NCI-H446 treated with DMSO at 0.1 percent for 48 hours (cell line): ENCODE results near the gene KCNN3.

Source experiments
- DNase-seq: peaks from one replicate; lab custom pipeline; 2025; lab: John Stamatoyannopoulos, UW

KCNN3 gene

GRCh38 chr1:154770897-154771594 lies 99.0 kb downstream of the KCNN3 start:
- no peak for DNase-seq

- DNase-seq: no peak
Measured at GRCh38 chr1:154769193-154769895, 100.7 kb downstream of the KCNN3 start.

- no peak for DNase-seq
Measured at GRCh38 chr1:154768456-154769125, 101.5 kb downstream of the KCNN3 start.

- DNase-seq: peak; percentile 75
Measured at GRCh38 chr1:154767315-154768240, 102.5 kb downstream of the KCNN3 start.

GRCh38 chr1:154765970-154766369 lies 104.1 kb downstream of the KCNN3 start:
- DNase-seq: peak; percentile 22

- DNase-seq: no peak
Measured at GRCh38 chr1:154764773-154765172, 105.3 kb downstream of the KCNN3 start.

- no peak for DNase-seq
Measured at GRCh38 chr1:154764181-154764580, 105.9 kb downstream of the KCNN3 start.

GRCh38 chr1:154760469-154760933 lies 109.6 kb downstream of the KCNN3 start:
- DNase-seq: no peak

GRCh38 chr1:154759793-154760192 lies 110.3 kb downstream of the KCNN3 start:
- DNase-seq: no peak

- DNase-seq: no peak
Measured at GRCh38 chr1:154759196-154759595, 110.9 kb downstream of the KCNN3 start.

- DNase-seq: no peak
Measured at GRCh38 chr1:154758346-154758745, 111.7 kb downstream of the KCNN3 start.

GRCh38 chr1:154756793-154757548 lies 113.1 kb downstream of the KCNN3 start:
- no peak for DNase-seq

GRCh38 chr1:154755858-154756730 lies 114.0 kb downstream of the KCNN3 start:
- no peak for DNase-seq

- no peak for DNase-seq
Measured at GRCh38 chr1:154753426-154753825, 116.7 kb downstream of the KCNN3 start.

- DNase-seq: no peak
Measured at GRCh38 chr1:154752273-154753030, 117.6 kb downstream of the KCNN3 start.

- peak; percentile 42 for DNase-seq
Measured at GRCh38 chr1:154751690-154752089, 118.4 kb downstream of the KCNN3 start.

GRCh38 chr1:154750681-154751665 lies 119.1 kb downstream of the KCNN3 start:
- no peak for DNase-seq
